ENCODE measurements around the gene SPTBN5. TPM values are rescaled to one million over a fixed set of nuclear protein-coding genes. Genes with fewer than 3 reads are reported as not detected.

SPTBN5 gene
- total RNA-seq, 1 experiment from 2014 or later, result 1.2 TPM

DNA sequence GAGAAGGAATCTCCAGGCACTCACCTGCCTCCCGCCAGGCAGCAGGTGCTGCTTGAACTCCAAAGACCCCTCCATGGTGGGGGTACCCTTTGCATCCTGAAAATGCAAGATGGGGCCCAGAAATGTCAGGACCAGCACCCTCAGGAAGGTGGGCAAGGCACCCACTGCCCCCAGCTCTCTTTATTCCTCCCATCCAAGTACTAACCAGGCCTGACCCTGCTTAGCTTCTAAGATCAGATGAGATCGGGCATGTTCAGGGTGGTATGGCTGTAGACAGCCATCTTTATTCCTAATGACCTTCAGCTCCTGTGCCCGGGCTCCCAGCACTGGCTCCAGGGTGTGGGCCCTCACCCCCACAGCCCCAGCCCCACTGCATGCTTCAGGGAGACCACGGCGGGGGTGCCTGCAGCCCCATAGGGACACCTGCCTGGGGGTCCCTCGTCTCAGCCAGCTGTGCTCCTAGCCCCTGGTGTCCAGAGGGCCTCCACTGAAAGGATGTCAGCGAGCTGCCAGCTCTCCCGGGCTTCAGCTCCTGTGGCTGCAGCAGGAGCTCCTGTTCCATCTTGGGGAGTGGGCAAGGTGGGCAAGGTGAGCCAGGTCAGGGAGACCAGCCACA, 42.0 kb downstream of the SPTBN5 start (continued):
- TF ChIP-seq ZNF532 (CRISPR knock-in tag; IDR thresholded peaks at IDR 0.05; ENCODE audit: borderline replicate concordance) (no peak), JUN (CRISPR knock-in tag; IDR thresholded peaks at IDR 0.05) (no peak), KAT7 (CRISPR knock-in tag; IDR thresholded peaks at IDR 0.05; ENCODE audit: borderline replicate concordance) (no peak)

DNA sequence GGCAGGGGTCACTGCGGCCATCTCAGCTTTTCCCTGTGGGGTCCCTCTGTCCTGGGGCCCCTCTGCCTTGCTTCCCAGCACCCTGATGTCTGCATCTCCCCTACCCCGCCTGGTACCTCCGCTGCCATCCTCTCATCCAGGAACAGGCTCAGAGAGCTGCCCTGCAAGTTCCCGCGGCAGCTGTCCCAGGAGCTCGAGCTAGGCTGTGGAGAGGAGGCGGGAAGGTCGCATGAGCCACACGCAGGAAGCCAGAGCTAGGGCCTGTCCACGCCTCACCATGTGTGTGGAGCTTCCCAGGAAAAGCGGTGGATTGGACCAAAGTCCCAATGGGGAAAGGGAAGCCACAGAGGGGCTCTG, 42.7 kb downstream of the SPTBN5 start:
- no peak for DNase-seq (ENCODE audit: low spot score)
- H3K36me3 Mint-ChIP-seq, result peaks cover 10% of the 10 kb centered on the region
- TF ChIP-seq ESRRA (CRISPR knock-in tag; IDR thresholded peaks at IDR 0.05; ENCODE audit: borderline replicate concordance) (no peak), ETV6 (CRISPR knock-in tag; IDR thresholded peaks at IDR 0.05) (no peak), MXD4 (CRISPR knock-in tag; IDR thresholded peaks at IDR 0.05; ENCODE audit: borderline replicate concordance) (no peak), FOXK1 (CRISPR knock-in tag; IDR thresholded peaks at IDR 0.05) (no peak), E2F4 (CRISPR knock-in tag; IDR thresholded peaks at IDR 0.05; ENCODE audit: borderline replicate concordance, low read depth) (no peak), ELF4 (CRISPR knock-in tag; IDR thresholded peaks at IDR 0.05; ENCODE audit: low read depth) (no peak), CREM (CRISPR knock-in tag; IDR thresholded peaks at IDR 0.05) (no peak)
- TF ChIP-seq, protein P1, sequence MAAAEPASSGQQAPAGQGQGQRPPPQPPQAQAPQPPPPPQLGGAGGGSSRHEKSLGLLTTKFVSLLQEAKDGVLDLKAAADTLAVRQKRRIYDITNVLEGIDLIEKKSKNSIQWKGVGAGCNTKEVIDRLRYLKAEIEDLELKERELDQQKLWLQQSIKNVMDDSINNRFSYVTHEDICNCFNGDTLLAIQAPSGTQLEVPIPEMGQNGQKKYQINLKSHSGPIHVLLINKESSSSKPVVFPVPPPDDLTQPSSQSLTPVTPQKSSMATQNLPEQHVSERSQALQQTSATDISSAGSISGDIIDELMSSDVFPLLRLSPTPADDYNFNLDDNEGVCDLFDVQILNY (CRISPR knock-in tag; IDR thresholded peaks at IDR 0.05), result no peak
- TF ChIP-seq, protein P2, sequence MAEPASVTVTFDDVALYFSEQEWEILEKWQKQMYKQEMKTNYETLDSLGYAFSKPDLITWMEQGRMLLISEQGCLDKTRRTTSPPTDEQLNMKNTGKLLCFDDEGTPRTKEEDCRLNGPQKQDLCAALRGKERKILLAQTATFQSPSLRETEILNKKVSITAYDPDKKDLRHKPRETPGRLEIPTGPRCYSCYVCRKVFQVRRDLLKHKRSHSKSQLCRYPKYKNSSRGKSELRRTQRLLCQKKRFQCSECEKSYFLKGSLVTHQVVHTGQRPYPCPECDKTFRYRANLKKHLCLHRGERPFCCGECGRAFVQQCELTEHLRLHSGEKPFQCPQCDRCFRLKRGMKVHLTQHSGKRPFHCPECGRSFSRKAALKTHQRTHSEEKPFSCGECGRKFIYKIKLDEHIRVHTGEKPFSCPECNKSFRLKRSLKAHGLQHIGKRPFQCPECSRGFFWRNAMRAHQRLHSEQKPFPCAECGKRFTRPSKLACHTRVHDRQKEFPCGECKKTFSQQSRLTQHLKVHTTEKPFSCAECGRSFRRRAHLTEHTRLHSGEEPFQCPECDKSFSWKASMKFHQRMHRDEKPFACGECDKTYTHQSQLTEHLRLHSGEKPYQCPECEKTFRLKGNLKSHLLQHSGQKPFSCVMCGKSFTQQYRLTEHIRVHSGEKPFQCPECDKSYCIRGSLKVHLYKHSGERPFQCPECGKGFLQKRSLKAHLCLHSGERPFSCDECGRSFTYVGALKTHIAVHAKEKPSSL (CRISPR knock-in tag; conservative IDR thresholded peaks at IDR 0.05), result no peak
- POLR2A ChIA-PET, result interaction anchor here (0.6 to 2.0 kb wide), 2 partner anchors 24 to 71 kb away, joined by 3 to 4 read pairs; no protein-coding TSS in a partner anchor
- H3K4me3 Mint-ChIP-seq, result no peak overlapping the region
- peaks cover 4% of the 10 kb centered on the region for H3K4me1 Mint-ChIP-seq
- CTCF ChIA-PET, result interaction anchor here (0.5 to 4.4 kb wide), 7 partner anchors 11 to 1305 kb away, joined by 3 to 37 read pairs (median 4); partner anchors contain the start of gene MAPKBP1
- no peaks in the 10 kb centered on the region for H3K9me3 Mint-ChIP-seq
- H3K27me3 Mint-ChIP-seq (ENCODE audit: low read depth), result no peaks in the 10 kb centered on the region
- H3K27ac Mint-ChIP-seq, result peak overlapping the region; percentile 57; the same call in 1 of the 2 replicates
- ATAC-seq, result no peak

- DNase-seq (ENCODE audit: low spot score) (no peak), ATAC-seq (no peak)
- no peaks in the 10 kb centered on the region for H3K9me3 Mint-ChIP-seq
- H3K4me3 Mint-ChIP-seq, result no peak overlapping the region
- H3K36me3 Mint-ChIP-seq, result peaks cover 10% of the 10 kb centered on the region
- H3K4me1 Mint-ChIP-seq, result peaks cover 3% of the 10 kb centered on the region
- H3K27ac Mint-ChIP-seq, result no peak overlapping the region
- H3K27me3 Mint-ChIP-seq (ENCODE audit: low read depth), result no peaks in the 10 kb centered on the region
- TF ChIP-seq, protein P3, sequence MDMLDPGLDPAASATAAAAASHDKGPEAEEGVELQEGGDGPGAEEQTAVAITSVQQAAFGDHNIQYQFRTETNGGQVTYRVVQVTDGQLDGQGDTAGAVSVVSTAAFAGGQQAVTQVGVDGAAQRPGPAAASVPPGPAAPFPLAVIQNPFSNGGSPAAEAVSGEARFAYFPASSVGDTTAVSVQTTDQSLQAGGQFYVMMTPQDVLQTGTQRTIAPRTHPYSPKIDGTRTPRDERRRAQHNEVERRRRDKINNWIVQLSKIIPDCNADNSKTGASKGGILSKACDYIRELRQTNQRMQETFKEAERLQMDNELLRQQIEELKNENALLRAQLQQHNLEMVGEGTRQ (CRISPR knock-in tag; IDR thresholded peaks at IDR 0.05), result no peak
- 0 out of 2 replicates have a peak, but pooled peaks have one; percentile 44 for TF ChIP-seq AFF4 (CRISPR knock-in tag; IDR thresholded peaks at IDR 0.05; ENCODE audit: borderline replicate concordance)
- ChIA-PET CTCF (interaction anchor here (0.5 to 4.4 kb wide), 6 partner anchors 12 to 1304 kb away, joined by 3 to 37 read pairs (median 4); partner anchors contain the start of gene MAPKBP1), POLR2A (interaction anchor here (0.6 to 2.0 kb wide), 2 partner anchors 23 to 70 kb away, joined by 3 to 4 read pairs; no protein-coding TSS in a partner anchor)
Observed at GRCh38 chr15:41850482-41851166, 43.2 kb downstream of the SPTBN5 start.
